ENCODE data around the gene MTOR. TPM values are rescaled to one million over a fixed set of nuclear protein-coding genes. Genes with fewer than 3 reads are reported as not detected.

Gene MTOR
- total RNA-seq, 1 donor from 2014 or later = 43.6 TPM

DNA sequence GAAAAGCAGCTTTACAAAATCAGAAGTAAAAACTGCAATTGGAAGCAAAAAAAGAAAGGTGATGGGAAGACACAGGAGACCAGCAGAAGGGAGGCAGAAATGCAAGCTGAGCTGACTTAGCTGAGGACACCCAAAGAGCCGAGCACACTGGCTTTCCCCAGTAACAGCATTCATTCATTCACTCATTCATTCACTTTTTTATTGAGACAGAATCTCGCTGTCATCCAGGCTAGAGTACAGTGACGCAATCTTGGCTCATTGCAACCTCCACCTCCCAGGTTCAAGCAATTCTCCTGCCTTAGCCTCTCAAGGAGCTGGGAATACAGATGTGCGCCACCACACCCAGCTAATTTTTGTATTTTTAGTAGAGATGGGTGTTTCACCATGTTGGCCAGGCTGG, 65.0 kb downstream of the MTOR start:
- H3K9ac ChIP-seq (ENCODE audit: low read length) = no peak overlapping the region
- H2AFZ ChIP-seq (ENCODE audit: low read depth, low read length) = no peak overlapping the region
- H3K36me3 ChIP-seq (ENCODE audit: insufficient read depth, low read length) = peaks cover 33% of the 10 kb centered on the region
- TF ChIP-seq EZH2 (IDR thresholded peaks at IDR 0.05; ENCODE audit: insufficient read depth, low read length) (no peak), CTCF (IDR thresholded peaks at IDR 0.05; ENCODE audit: insufficient read depth, low read depth, low read length) (no peak)
- H3K9me3 ChIP-seq (ENCODE audit: insufficient read depth, low read depth, low read length) = peaks cover 3% of the 10 kb centered on the region
- Mint-ChIP-seq H3K9me3 (ENCODE audit: unreplicated experiment) (no peaks in the 10 kb centered on the region), H3K36me3 (ENCODE audit: low read depth, unreplicated experiment) (peaks cover 18% of the 10 kb centered on the region), H3K4me1 (ENCODE audit: low read depth, unreplicated experiment) (peaks cover 6% of the 10 kb centered on the region), H3K27me3 (ENCODE audit: low read depth, unreplicated experiment) (no peaks in the 10 kb centered on the region), H3K27ac (ENCODE audit: unreplicated experiment) (no peak overlapping the region), H3K4me3 (ENCODE audit: unreplicated experiment) (no peak overlapping the region)
- no peaks in the 10 kb centered on the region for H3K27me3 ChIP-seq (ENCODE audit: insufficient read depth, low read length)
- H3K4me3 ChIP-seq (ENCODE audit: insufficient read depth, low read depth, low read length) = no peak overlapping the region
- no peak for DNase-seq (ENCODE audit: low read depth)
- no peak overlapping the region for H3K27ac ChIP-seq (ENCODE audit: low read depth, low read length)
- FAIRE-seq = no peak
- H3K4me2 ChIP-seq (ENCODE audit: low read length) = no peak overlapping the region
- H3K4me1 ChIP-seq (ENCODE audit: insufficient read depth, low read length) = no peaks in the 10 kb centered on the region
- no peaks in the 10 kb centered on the region for H3K79me2 ChIP-seq (ENCODE audit: insufficient read depth, low read length)
- peaks cover 26% of the 10 kb centered on the region for H4K20me1 ChIP-seq (ENCODE audit: insufficient read depth, low read length)

- TF ChIP-seq EZH2 (IDR thresholded peaks at IDR 0.05; ENCODE audit: insufficient read depth, low read length) (no peak), CTCF (IDR thresholded peaks at IDR 0.05; ENCODE audit: insufficient read depth, low read depth, low read length) (no peak)
- H4K20me1 ChIP-seq (ENCODE audit: insufficient read depth, low read length) = peaks cover 29% of the 10 kb centered on the region
- H2AFZ ChIP-seq (ENCODE audit: low read depth, low read length) = no peak overlapping the region
- no peak overlapping the region for H3K27ac ChIP-seq (ENCODE audit: low read depth, low read length)
- H3K36me3 ChIP-seq (ENCODE audit: insufficient read depth, low read length) = peaks cover 33% of the 10 kb centered on the region
- DNase-seq (ENCODE audit: low read depth) (no peak), FAIRE-seq (no peak)
- Mint-ChIP-seq H3K4me1 (ENCODE audit: low read depth, unreplicated experiment) (peaks cover 6% of the 10 kb centered on the region), H3K36me3 (ENCODE audit: low read depth, unreplicated experiment) (peaks cover 20% of the 10 kb centered on the region), H3K27me3 (ENCODE audit: low read depth, unreplicated experiment) (no peaks in the 10 kb centered on the region), H3K9me3 (ENCODE audit: unreplicated experiment) (no peaks in the 10 kb centered on the region), H3K27ac (ENCODE audit: unreplicated experiment) (no peak overlapping the region), H3K4me3 (ENCODE audit: unreplicated experiment) (no peak overlapping the region)
- H3K4me3 ChIP-seq (ENCODE audit: insufficient read depth, low read depth, low read length) = no peak overlapping the region
- no peaks in the 10 kb centered on the region for H3K79me2 ChIP-seq (ENCODE audit: insufficient read depth, low read length)
- no peaks in the 10 kb centered on the region for H3K27me3 ChIP-seq (ENCODE audit: insufficient read depth, low read length)
- no peak overlapping the region for H3K9ac ChIP-seq (ENCODE audit: low read length)
- no peak overlapping the region for H3K4me2 ChIP-seq (ENCODE audit: low read length)
- H3K4me1 ChIP-seq (ENCODE audit: insufficient read depth, low read length) = no peaks in the 10 kb centered on the region
- peaks cover 3% of the 10 kb centered on the region for H3K9me3 ChIP-seq (ENCODE audit: insufficient read depth, low read depth, low read length)
Observed at GRCh38 chr1:11196945-11197344, 65.4 kb downstream of the MTOR start.

DNA sequence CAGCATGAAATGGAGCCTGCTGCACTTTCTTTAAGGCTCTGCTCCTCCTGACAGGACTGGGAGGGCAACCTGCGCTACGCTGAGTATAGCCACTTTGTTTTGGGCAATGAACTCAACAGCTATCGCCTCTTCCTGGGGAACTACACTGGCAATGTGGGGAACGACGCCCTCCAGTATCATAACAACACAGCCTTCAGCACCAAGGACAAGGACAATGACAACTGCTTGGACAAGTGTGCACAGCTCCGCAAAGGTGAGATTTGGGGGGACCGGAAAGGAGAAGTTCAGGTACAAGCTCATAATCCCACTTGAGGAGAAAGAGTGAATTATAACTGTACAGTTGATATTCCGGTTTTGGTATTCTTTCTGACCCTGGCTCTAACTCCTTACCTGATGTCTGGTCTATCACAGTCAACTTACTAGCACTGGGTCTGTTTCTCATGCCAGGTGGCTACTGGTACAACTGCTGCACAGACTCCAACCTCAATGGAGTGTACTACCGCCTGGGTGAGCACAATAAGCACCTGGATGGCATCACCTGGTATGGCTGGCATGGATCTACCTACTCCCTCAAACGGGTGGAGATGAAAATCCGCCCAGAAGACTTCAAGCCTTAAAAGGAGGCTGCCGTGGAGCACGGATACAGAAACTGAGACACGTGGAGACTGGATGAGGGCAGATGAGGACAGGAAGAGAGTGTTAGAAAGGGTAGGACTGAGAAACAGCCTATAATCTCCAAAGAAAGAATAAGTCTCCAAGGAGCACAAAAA, 67.8 kb downstream of the MTOR start:
- Histone ChIP-seq H3K27me3 (ENCODE audit: insufficient read depth, low read length) (no peaks in the 10 kb centered on the region), H3K4me3 (ENCODE audit: insufficient read depth, low read depth, low read length) (no peak overlapping the region), H3K79me2 (ENCODE audit: insufficient read depth, low read length) (no peaks in the 10 kb centered on the region), H3K27ac (ENCODE audit: low read depth, low read length) (no peak overlapping the region), H3K36me3 (ENCODE audit: insufficient read depth, low read length) (peaks cover 44% of the 10 kb centered on the region), H2AFZ (ENCODE audit: low read depth, low read length) (no peak overlapping the region), H4K20me1 (ENCODE audit: insufficient read depth, low read length) (peaks cover 39% of the 10 kb centered on the region), H3K9ac (ENCODE audit: low read length) (no peak overlapping the region), H3K9me3 (ENCODE audit: insufficient read depth, low read depth, low read length) (peaks cover 3% of the 10 kb centered on the region), H3K4me2 (ENCODE audit: low read length) (no peak overlapping the region), H3K4me1 (ENCODE audit: insufficient read depth, low read length) (no peaks in the 10 kb centered on the region)
- H3K4me1 Mint-ChIP-seq (ENCODE audit: low read depth, unreplicated experiment) = peaks cover 9% of the 10 kb centered on the region
- peaks cover 16% of the 10 kb centered on the region for H3K36me3 Mint-ChIP-seq (ENCODE audit: low read depth, unreplicated experiment)
- DNase-seq (ENCODE audit: low read depth) (no peak), FAIRE-seq (no peak)
- TF ChIP-seq CTCF (IDR thresholded peaks at IDR 0.05; ENCODE audit: insufficient read depth, low read depth, low read length) (no peak), EZH2 (IDR thresholded peaks at IDR 0.05; ENCODE audit: insufficient read depth, low read length) (no peak)
- no peak overlapping the region for H3K27ac Mint-ChIP-seq (ENCODE audit: unreplicated experiment)
- H3K27me3 Mint-ChIP-seq (ENCODE audit: low read depth, unreplicated experiment) = no peaks in the 10 kb centered on the region
- H3K9me3 Mint-ChIP-seq (ENCODE audit: unreplicated experiment) = no peaks in the 10 kb centered on the region
- no peak overlapping the region for H3K4me3 Mint-ChIP-seq (ENCODE audit: unreplicated experiment)
